GM12864 (cell line): ENCODE data around the gene BICD2.

ENCODE experiments used
- DNase-seq: peaks from one replicate; pipeline ENCODE4 v3.0.0-alpha.2; 2011; ENCODE audit warnings: low read depth
- H3K4me3 ChIP-seq: 2 replicates; pipeline ENCODE4 v1.5.1; 2011; ENCODE audit warnings: mild to moderate bottlenecking, low read depth, low read length, control low read depth
- TF ChIP-seq, protein P1 (sequence below): IDR thresholded peaks from 2 replicates; pipeline ENCODE4 v1.5.1; 2011; ENCODE audit warnings: low read depth, mild to moderate bottlenecking, moderate library complexity, low read length, control low read depth, inconsistent platforms; ENCODE audit errors: missing control alignments

BICD2 gene

DNA sequence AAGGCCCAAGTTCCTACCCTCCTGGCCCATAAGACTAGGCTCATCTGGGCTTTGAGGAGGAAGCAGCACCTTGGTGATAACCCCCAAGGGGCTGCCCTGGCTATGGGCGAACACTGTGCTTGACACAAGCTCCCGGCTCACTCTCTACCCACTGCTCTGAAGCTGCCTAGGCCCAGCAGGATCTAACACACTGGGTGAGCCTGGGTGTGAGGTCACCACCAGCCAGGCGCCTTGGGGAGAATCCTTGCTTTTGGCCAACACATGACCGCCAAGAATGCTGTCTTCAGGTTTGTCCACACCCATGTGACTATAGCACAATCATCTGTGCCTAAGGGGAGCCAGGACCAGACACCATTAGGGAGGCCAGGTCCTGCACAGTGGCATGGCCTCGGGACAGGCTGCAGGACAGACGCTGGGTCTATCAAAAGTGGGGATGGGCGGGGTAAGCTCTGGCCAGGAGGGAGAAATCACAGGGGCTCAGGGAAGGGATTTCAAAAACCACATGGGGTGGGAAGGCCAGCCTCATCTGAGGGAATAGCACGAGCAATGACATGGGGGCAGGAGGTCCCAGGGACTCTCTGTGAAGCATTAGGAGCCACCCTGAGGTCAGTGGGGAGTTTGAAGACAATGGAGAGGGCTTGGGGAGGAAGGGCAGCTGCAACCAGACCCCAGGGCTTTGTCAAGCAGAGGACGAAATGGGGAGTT is 29.6 kb downstream of the BICD2 start:
- no peak overlapping the region for H3K4me3 ChIP-seq
- TF ChIP-seq, protein P1, sequence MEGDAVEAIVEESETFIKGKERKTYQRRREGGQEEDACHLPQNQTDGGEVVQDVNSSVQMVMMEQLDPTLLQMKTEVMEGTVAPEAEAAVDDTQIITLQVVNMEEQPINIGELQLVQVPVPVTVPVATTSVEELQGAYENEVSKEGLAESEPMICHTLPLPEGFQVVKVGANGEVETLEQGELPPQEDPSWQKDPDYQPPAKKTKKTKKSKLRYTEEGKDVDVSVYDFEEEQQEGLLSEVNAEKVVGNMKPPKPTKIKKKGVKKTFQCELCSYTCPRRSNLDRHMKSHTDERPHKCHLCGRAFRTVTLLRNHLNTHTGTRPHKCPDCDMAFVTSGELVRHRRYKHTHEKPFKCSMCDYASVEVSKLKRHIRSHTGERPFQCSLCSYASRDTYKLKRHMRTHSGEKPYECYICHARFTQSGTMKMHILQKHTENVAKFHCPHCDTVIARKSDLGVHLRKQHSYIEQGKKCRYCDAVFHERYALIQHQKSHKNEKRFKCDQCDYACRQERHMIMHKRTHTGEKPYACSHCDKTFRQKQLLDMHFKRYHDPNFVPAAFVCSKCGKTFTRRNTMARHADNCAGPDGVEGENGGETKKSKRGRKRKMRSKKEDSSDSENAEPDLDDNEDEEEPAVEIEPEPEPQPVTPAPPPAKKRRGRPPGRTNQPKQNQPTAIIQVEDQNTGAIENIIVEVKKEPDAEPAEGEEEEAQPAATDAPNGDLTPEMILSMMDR = no peak
- DNase-seq = no peak

DNA sequence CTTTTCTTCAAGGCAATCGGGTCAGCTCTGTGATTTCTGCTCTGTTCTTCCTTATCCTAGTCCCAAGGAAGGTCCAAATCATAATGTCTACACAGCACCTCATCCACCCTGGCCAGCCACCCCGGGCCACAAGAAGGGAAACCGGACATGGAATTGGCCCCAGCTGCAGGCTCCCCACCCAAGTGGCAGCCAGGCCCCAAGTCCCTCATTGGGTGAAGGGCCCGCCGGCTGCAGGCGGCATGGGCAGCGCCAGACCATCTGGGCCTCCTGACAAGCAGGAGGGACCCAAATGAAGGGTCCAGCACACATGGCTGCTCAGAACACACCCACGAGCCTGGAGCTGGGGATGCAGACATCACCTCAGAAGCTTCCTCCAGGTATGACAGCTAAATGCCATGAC is 33.7 kb downstream of the BICD2 start:
- DNase-seq = no peak
- H3K4me3 ChIP-seq = no peak overlapping the region
- TF ChIP-seq, protein P1 = no peak

DNA sequence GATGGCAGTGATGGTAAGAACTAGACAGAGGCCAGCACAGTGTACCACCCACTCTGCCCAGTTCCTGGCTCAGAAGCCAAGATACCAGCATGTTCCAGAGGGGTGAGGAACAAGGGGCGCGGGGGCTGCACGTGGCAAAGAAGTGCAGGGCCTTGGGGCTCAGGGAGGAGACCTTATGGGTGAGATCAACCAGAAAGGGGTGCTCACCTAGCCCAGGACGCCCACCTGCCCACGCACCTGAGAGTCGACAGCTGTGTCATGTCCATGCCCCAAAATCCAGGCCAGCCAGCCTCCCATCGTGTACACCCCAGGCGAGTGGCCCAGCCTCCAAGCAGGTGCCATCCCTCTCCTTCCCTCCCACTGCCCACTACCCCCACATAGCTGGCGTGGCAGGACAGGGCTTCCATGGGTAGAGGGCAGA is 34.9 kb downstream of the BICD2 start:
- no peak for DNase-seq
- H3K4me3 ChIP-seq = no peak overlapping the region
- TF ChIP-seq, protein P1 = no peak

DNA sequence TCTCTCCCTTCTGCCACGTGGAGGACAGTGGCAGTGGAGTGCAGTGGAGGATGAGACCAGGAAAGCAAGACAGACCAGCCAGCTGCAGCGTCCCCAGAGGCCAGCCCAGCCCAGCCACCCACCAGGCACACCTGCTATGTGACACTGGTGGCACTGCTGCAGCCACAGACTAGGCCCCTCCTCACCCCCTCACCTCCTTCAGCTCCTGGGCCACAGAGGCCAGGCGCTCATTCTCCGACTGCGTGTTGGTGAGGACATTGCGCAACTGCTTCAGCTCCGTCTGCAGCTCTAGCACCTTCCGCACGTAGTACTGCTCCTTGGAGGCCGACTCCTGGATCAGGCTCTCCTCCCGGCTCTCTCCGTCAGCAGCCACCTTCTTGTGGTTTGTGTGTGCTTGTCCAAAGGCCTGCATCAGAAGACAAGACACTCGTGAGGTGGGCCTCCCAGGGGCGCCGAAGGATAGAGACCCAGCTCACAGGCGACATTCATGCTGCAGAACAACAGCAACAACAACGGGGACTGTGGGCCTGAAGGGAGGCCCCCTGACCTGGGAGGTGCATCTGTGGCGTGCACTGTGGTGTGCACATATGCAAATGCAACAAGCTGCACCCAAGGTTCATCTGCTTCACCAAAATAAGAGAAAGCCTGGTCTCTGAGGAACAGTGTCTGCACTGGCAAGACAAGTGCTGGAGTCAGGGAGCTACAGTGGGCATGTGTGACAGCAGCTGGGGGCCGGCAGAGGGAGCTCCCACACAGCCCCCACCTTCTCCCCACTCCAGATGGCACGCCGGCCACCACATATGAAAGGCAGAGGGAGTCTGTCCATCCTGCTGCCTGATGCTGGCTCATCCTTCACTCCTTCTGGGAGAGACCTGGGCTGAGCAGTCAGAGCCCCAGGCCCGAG is 35.5 kb downstream of the BICD2 start:
- no peak for DNase-seq
- TF ChIP-seq, protein P1 = peak; percentile 59
- peak overlapping the region; percentile 19; the same call in 1 of the 2 replicates for H3K4me3 ChIP-seq

DNA sequence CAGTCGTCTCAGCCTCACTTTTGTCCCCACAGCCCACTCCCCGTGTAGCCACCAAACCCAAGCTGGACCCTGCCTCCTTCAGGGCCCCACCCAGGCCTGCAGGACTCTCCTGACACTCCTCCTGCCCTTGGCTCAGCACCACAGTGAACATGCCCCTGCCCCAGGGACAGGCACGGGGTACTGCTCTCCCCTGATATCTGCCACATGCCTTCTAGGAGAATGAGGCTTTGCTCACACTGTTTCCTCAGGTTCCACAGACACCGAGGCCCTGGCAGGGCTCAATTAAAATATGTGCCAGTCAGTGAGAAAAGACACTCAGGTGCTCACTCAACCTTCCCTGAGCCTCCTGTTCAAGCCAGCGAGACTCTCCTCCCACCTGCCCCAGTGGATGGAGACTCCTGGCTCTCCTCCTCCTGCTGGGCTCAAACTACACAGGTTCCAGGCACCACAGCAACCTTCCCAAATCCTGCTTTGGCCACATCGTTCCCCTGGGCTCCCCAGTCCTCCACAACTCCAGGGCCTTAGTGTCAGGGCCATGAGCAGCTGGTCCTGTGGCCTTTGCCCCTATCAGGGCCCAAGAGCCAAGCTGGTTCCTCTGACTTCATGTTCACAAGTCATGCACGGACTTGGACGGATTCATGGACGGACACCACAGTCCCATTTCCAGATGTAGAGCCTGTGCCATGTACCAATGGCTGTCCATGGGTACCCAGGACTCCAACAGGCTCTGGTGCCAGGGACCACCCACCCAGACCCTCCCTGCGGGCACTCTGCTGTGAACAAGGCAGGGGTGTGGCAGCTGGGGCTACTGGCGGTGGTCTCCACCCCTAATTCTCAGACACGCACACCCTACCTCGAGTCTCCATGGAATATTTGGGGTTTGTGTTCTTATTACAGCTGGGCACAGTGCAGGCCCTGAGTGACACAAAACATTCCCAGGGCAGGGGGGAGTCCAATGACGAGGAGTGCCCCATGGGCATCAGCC is 36.6 kb downstream of the BICD2 start:
- no peak for DNase-seq
- TF ChIP-seq, protein P1 = no peak
- H3K4me3 ChIP-seq = peak overlapping the region; percentile 19; the same call in 1 of the 2 replicates

DNA sequence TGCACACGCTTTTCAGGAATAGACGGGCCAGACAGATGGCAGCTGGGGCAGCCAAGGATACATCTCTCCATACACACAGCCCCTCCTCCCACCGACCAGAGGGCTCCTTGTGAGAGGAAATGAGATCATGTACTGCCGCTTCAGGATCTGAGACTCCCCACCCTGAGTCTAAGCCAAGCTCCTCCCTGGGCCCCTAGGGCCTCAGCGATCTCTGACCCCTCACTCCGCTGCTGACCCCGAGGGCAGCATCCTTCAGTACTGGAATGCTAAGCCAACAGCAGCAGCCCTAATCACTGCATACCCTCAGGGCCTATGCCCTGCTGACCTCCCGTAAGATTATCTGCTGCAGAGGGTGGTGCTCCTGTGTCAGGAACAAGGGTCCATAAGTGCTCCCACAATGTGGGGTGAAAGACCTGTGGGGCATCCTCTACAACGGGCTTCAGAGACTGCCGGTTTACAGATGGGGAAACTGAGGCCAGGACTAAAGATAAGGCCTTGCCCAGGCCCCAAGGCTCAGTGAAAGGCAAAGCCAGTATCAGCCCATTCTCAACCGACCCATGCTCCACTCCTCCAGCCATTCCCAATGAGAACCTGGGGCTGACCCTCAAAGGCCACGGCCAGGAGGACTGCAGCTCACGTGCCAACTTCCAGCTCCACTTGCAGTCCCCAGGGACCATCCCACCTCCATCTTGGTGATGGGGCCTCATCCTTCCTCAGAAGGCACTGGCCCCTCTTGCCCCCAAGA is 37.5 kb downstream of the BICD2 start:
- DNase-seq = no peak
- TF ChIP-seq, protein P1 = no peak
- H3K4me3 ChIP-seq = no peak overlapping the region
